Breast epithelium (tissue), 4 donors: ENCODE results near the gene C2orf66. TPM values are rescaled to one million over a fixed set of nuclear protein-coding genes. Genes with fewer than 3 reads are reported as not detected.
A peak's percentile ranks its signal among the peaks of the same experiment; 100 is the strongest.

Experiments used
- DNase-seq, 2 donors: peaks; one replicate each; pipeline ENCODE4 v3.0.0-alpha.2; 2019; ENCODE audit warnings: low spot score in 2 of 2
- H3K27ac ChIP-seq, 2 donors: fragments of 200-600 bp; sonication (generic) in 1 of 2; one replicate each; pipeline ENCODE4 v1.5.1; 2016 to 2019; ENCODE audit warnings: mild to moderate bottlenecking in 1 of 2
- H3K27me3 ChIP-seq, 2 donors: fragments of 200-600 bp; sonication (generic) in 1 of 2; one replicate each; pipeline versions ENCODE4 v1.5.1 to v1.6.0; 2017 to 2019; ENCODE audit warnings: control low read depth in 1 of 2, mild to moderate bottlenecking in 1 of 2
- H3K36me3 ChIP-seq: fragments of 200-600 bp; one replicate; pipeline ENCODE4 v1.5.1; 2019
- H3K4me1 ChIP-seq, 2 donors: fragments of 200-600 bp; sonication (generic); one replicate each; pipeline ENCODE4 v1.5.1; 2016 to 2019; ENCODE audit warnings: control low read depth in 1 of 2
- H3K4me3 ChIP-seq, 3 donors: fragments of 200-600 bp; sonication (generic); 1 replicate in 2 of 3; 2 replicates in 1 of 3; pipeline ENCODE4 v1.5.1; 2016 to 2019; ENCODE audit warnings: mild to moderate bottlenecking in 3 of 3, moderate library complexity in 2 of 3
- H3K9me3 ChIP-seq, 2 donors: fragments of 200-600 bp; sonication (generic) in 1 of 2; one replicate each; pipeline ENCODE4 v1.5.1; 2016 to 2019; ENCODE audit warnings: control low read depth in 1 of 2
- POLR2A ChIP-seq: fragments of 450-650 bp; IDR thresholded peaks from one replicate; pipeline ENCODE4 v1.6.1; 2016; ENCODE audit warnings: antibody characterized with exemption, mild to moderate bottlenecking, moderate library complexity
- POLR2AphosphoS5 ChIP-seq, 3 donors: sonication (generic); formaldehyde crosslinking; IDR thresholded peaks; one replicate each; pipeline ENCODE4 v1.6.1; 2017; ENCODE audit warnings: antibody characterized with exemption in 3 of 3
- intact Hi-C: fragments of 100-400 bp; cut with DNase I; formaldehyde crosslinking; loops from one replicate; pipeline ENCODE4 v1.15.1; 2023; ENCODE audit warnings: low total_unique reads
- total RNA-seq, 3 donors: library from RNA; depleted of rRNA; stranded (reverse); fragments of >200 nt; gene quantifications; one replicate each; pipeline ENCODE4 v1.1.0, GENCODE V29; 2016
- TF ChIP-seq, protein P1 (sequence below), 3 donors: fragments of 450-650 bp; IDR thresholded peaks; one replicate each; pipeline ENCODE4 v1.5.1; 2016 to 2017; ENCODE audit warnings: antibody characterized with exemption in 3 of 3, mild to moderate bottlenecking in 3 of 3, moderate library complexity in 3 of 3

Gene C2orf66
- total RNA-seq, 3 donors from 2014 or later, result 1.2 TPM; not detected in 2

DNA sequence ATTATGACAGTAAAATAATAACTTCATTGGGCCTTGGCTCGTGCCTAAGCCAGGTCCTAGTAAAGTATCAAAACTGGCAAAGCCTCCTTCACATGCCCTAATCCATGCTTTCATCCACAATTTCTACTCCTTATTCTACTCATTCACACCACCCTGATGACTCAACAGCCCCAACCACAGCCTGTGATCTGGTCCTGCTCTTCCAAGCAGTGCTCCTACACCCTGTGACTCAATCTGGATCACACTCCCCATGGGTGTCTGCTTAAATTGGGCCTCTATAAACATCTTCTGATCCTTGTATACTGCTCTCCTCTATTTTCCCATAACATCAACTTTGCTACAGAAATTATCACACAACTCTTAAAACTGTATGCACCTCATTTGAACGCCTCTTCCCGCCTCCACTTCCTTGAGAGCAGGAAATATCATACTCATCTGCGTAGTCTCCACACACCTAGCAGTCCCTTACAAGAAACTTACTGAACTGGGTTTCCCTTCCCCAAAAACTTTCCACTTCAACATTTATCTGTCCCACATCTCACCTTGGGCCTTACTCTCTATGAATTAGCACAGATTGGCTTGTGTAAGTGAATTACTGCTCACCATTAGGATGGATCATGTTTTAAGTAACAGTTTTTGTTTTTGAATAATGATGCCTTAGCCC lies 25.6 kb downstream of the C2orf66 start:
- Histone ChIP-seq H3K4me1 (no peaks in the 10 kb centered on the region), H3K27me3 (no peaks in the 10 kb centered on the region), H3K9me3 (no peaks in the 10 kb centered on the region), H3K27ac (no peak overlapping the region), H3K36me3 (no peaks in the 10 kb centered on the region), H3K4me3 (no peak overlapping the region)
- no peak for TF ChIP-seq POLR2A
- TF ChIP-seq POLR2AphosphoS5 (IDR thresholded peaks at IDR 0.05), result no peak
- TF ChIP-seq, protein P1, sequence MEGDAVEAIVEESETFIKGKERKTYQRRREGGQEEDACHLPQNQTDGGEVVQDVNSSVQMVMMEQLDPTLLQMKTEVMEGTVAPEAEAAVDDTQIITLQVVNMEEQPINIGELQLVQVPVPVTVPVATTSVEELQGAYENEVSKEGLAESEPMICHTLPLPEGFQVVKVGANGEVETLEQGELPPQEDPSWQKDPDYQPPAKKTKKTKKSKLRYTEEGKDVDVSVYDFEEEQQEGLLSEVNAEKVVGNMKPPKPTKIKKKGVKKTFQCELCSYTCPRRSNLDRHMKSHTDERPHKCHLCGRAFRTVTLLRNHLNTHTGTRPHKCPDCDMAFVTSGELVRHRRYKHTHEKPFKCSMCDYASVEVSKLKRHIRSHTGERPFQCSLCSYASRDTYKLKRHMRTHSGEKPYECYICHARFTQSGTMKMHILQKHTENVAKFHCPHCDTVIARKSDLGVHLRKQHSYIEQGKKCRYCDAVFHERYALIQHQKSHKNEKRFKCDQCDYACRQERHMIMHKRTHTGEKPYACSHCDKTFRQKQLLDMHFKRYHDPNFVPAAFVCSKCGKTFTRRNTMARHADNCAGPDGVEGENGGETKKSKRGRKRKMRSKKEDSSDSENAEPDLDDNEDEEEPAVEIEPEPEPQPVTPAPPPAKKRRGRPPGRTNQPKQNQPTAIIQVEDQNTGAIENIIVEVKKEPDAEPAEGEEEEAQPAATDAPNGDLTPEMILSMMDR (IDR thresholded peaks at IDR 0.05), result no peak
- no peak for DNase-seq
- intact Hi-C loops, result no loop called here

DNA sequence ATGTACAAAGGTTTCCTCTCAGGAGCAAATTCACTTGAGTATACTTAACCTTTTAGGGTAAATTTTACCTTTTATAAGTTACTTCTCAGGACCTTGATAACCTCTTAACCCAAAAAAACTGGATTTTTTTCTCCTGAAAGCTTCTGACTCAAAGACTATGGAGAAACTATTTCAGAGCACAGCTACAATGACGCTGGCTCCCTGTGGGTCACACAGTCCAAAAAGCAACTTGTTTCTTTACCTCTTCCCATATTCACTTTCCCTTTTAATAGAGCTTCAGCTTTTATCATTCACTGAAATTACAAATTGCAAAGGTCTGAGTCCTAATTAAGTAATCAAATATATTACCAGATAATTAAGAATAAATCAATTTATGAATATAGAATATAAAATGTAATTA lies 42.1 kb downstream of the C2orf66 start:
- intact Hi-C loops, result no loop called here
- Histone ChIP-seq H3K9me3 (no peaks in the 10 kb centered on the region), H3K27me3 (no peaks in the 10 kb centered on the region), H3K27ac (no peak overlapping the region), H3K4me3 (no peak overlapping the region), H3K4me1 (no peaks in the 10 kb centered on the region), H3K36me3 (peaks cover 14% of the 10 kb centered on the region)
- no peak for DNase-seq
- TF ChIP-seq, protein P1 (IDR thresholded peaks at IDR 0.05), result no peak
- TF ChIP-seq POLR2A (no peak), POLR2AphosphoS5 (IDR thresholded peaks at IDR 0.05) (no peak)

DNA sequence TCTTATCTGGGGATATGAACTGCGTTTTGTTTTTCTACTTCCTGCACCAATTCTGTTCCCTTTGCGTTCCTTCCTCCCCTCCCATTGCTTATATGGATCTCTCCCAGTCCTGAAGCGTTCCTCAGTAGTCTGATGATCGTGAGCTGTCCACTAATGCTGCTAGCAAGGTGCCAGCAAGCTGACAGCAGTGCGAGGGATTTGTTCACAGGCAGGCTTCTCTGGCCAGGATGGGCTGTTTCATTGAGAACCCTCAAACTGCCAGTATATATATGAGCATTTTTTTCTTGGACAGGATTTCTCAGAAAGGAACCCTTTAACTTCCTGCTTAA lies 49.8 kb downstream of the C2orf66 start:
- H3K27ac ChIP-seq, result no peak overlapping the region
- H3K36me3 ChIP-seq, result peaks cover 1% of the 10 kb centered on the region
- no peaks in the 10 kb centered on the region for H3K4me1 ChIP-seq
- no peak for DNase-seq
- no peaks in the 10 kb centered on the region for H3K27me3 ChIP-seq
- TF ChIP-seq POLR2AphosphoS5 (IDR thresholded peaks at IDR 0.05), result no peak
- TF ChIP-seq, protein P1 (IDR thresholded peaks at IDR 0.05), result no peak
- TF ChIP-seq POLR2A, result no peak
- intact Hi-C loops, result no loop called here
- peaks cover 0 to 8% of the 10 kb centered on the region in 2 donors for H3K9me3 ChIP-seq
- no peak overlapping the region for H3K4me3 ChIP-seq

DNA sequence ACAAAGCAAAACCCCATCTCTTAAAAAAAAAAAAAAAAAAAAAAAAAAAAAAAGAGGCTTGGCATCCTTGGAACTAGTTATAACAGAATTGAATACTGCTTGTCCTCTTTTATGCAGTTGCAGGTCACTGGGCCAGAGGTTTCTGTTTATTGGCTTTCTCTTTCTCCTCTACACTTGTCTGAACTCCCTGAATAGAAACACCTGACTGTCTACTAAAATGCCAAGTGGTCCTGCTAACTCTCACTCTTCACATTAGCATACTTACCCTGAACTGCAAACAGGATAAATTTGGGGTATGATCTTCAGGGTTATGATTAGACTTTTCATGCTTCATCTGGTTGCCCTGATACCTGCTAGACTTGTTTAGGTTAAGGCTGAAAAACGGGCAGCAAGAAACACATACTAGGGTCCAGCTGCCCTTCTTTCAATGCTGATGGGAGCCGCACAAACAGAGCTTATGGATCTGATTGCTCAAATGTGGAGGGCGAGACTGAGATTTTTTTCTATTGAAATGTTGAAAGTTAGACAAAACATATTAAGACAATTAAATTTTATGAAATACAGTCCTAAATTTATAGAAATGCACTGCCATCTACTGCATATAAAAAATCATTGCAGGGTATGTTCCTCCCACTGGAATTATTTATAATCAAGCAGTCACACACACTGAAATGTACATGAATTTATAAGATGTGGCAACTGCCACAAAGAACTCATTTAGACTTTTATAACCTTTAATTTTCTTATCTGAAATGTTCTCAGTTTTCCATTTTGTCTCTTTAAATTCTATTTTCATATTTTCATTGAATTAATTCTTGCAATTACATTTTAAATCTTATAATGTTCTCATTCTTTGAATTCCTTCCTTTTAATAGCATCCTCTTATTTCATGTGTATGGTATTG lies 50.4 kb downstream of the C2orf66 start:
- DNase-seq, result no peak
- Histone ChIP-seq H3K36me3 (no peaks in the 10 kb centered on the region), H3K4me3 (no peak overlapping the region), H3K4me1 (no peaks in the 10 kb centered on the region), H3K27ac (no peak overlapping the region), H3K27me3 (no peaks in the 10 kb centered on the region), H3K9me3 (peaks cover 0 to 14% of the 10 kb centered on the region in 2 donors)
- intact Hi-C loops, result no loop called here
- TF ChIP-seq, protein P1 (IDR thresholded peaks at IDR 0.05), result peak in 1 of 3 donors; percentile 21
- TF ChIP-seq POLR2AphosphoS5 (IDR thresholded peaks at IDR 0.05) (no peak), POLR2A (no peak)

Other genes with a start within 250 kb of the C2orf66 start
- 10 to 100 TPM in 2 of 3 donors, 1 to 10 TPM in 1; 4.8 to 14.7 (median 13.0) TPM for gene HECW2, start 215.8 kb downstream of the C2orf66 start, total RNA-seq
- gene CCDC150, start 169.6 kb downstream of the C2orf66 start, total RNA-seq, result 1 to 10 TPM; 2.0 to 5.9 (median 3.8) TPM
- 10 to 100 TPM; 27.5 to 57.4 (median 48.2) TPM for gene GTF3C3, start 9.7 kb downstream of the C2orf66 start, total RNA-seq
- 10 to 100 TPM in 2 of 3 donors, 1 to 10 TPM in 1; 7.2 to 27.1 (median 16.1) TPM for gene PGAP1, start 117.4 kb upstream of the C2orf66 start, total RNA-seq